ENCODE results near the gene ABCC4. TPM values are rescaled to one million over a fixed set of nuclear protein-coding genes. Genes with fewer than 3 reads are reported as not detected.

ABCC4 gene
- total and polyA plus RNA-seq, 2 donors (not counting 1 experiment from before 2014, with no cell fraction given): 1.8 to 7.1 TPM

DNA sequence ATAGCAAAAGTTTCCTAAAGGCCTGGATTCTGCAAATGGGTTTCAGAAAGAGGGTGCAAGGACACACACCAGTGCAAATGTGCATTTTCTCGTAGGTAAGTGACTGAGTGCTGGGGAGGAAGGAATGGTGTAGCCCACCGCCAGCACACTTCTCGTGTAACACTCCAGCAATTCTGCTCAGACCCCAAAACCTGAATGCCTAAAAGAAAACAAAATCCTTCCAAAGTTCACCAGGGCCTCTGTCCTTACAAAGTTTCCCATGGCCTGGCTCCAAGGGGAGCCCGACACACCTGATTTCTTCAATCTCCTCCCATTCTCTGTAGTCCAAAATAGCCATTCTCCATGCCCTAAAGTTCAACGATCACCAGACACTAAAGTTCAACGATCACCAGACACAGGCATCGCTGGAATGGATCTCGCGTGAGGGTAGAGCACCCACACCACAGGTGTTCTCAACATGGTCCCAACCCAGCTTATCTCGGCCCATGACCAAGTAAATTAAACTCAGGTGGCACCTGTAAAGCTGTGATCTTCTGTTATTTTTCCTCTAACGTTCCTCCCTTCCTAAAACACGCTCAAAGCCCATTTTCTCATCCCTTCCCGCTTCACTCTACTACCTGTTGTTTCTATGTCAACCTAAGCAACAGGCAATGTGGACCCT, 46.0 kb downstream of the ABCC4 start:
- H3K4me3 ChIP-seq (ENCODE audit: control extremely low read depth in 1 of 5, extremely low read depth in 1 of 5, insufficient read depth in 1 of 5, low read depth in 2 of 5, low read length in 4 of 5): no peak overlapping the region
- H3K4me1 ChIP-seq (ENCODE audit: control insufficient read depth in 2 of 2, insufficient read depth in 2 of 2, low read length in 2 of 2): peaks cover 0 to 5% of the 10 kb centered on the region in 2 donors
- TF ChIP-seq, protein P1, sequence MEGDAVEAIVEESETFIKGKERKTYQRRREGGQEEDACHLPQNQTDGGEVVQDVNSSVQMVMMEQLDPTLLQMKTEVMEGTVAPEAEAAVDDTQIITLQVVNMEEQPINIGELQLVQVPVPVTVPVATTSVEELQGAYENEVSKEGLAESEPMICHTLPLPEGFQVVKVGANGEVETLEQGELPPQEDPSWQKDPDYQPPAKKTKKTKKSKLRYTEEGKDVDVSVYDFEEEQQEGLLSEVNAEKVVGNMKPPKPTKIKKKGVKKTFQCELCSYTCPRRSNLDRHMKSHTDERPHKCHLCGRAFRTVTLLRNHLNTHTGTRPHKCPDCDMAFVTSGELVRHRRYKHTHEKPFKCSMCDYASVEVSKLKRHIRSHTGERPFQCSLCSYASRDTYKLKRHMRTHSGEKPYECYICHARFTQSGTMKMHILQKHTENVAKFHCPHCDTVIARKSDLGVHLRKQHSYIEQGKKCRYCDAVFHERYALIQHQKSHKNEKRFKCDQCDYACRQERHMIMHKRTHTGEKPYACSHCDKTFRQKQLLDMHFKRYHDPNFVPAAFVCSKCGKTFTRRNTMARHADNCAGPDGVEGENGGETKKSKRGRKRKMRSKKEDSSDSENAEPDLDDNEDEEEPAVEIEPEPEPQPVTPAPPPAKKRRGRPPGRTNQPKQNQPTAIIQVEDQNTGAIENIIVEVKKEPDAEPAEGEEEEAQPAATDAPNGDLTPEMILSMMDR (IDR thresholded peaks at IDR 0.05): no peak
- TF ChIP-seq EZH2 (IDR thresholded peaks at IDR 0.05; ENCODE audit: borderline replicate concordance, insufficient read depth, low read depth, low read length, poor library complexity, severe bottlenecking): no peak
- no peaks in the 10 kb centered on the region for H3K27me3 ChIP-seq (replicated peaks in 1 of 4; ENCODE audit: control extremely low read depth in 1 of 4, control insufficient read depth in 3 of 4, insufficient read depth in 4 of 4, low read length in 3 of 4)
- no peak for DNase-seq
- WGBS (ENCODE audit: insufficient coverage): 98% methylated on average over 13 of the region's 13 CpGs
- ChIA-PET POLR2A (no interaction called here), CTCF (no interaction called here)
- no peak overlapping the region for H3K4me3 Mint-ChIP-seq
- H2AFZ ChIP-seq (ENCODE audit: insufficient read depth, low read depth, low read length, poor library complexity, severe bottlenecking): no peak overlapping the region
- H3K79me2 ChIP-seq (ENCODE audit: control insufficient read depth, insufficient read depth, low read length): no peaks in the 10 kb centered on the region
- no peaks in the 10 kb centered on the region for H3K9me3 Mint-ChIP-seq (ENCODE audit: insufficient read depth)
- no peak for ATAC-seq (ENCODE audit: low read depth)
- no peaks in the 10 kb centered on the region for H3K27me3 Mint-ChIP-seq
- H3K27ac ChIP-seq (ENCODE audit: low read length in 2 of 2): no peak overlapping the region
- intact Hi-C loops (cut with micrococcal nuclease): no loop called here
- peaks cover 17% of the 10 kb centered on the region for H3K4me1 Mint-ChIP-seq
- no peak overlapping the region for H3K27ac Mint-ChIP-seq
- H3K9me3 ChIP-seq (ENCODE audit: control extremely low read depth in 1 of 3, control insufficient read depth in 2 of 3, insufficient read depth in 1 of 3, low read length in 2 of 3): no peaks in the 10 kb centered on the region
- H4K20me1 ChIP-seq (ENCODE audit: control insufficient read depth, insufficient read depth, low read length, poor library complexity, severe bottlenecking): no peaks in the 10 kb centered on the region
- no peak overlapping the region for H3K9ac ChIP-seq (ENCODE audit: low read length)
- no peaks in the 10 kb centered on the region for H3K36me3 ChIP-seq (replicated peaks in 1 of 2; ENCODE audit: control extremely low read depth in 1 of 2, control insufficient read depth in 1 of 2, extremely low read depth in 1 of 2, insufficient read depth in 2 of 2, low read length in 1 of 2)
- H3K4me2 ChIP-seq (replicated peaks; ENCODE audit: low read depth, low read length, poor library complexity, severe bottlenecking): no peak overlapping the region

DNA sequence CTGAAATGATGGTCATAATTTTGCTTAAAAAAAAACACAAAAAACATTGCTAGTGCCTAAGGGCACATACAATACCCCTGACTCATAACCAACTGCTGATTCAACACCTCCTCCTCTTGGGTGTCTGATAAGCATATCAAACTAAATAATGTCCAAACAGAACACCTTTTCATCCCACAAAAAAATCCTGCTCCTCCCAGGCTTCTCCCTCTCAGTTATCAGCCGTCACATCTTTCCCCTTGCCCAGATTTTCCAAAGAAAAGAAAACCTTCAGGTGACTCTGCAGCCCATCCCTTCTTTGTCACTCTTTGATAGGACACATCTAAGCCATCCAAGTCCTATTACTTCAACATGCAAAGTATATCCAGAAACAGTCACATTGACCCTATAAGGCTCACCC, 46.9 kb downstream of the ABCC4 start:
- Histone ChIP-seq H3K36me3 (replicated peaks in 1 of 2; ENCODE audit: control extremely low read depth in 1 of 2, control insufficient read depth in 1 of 2, extremely low read depth in 1 of 2, insufficient read depth in 2 of 2, low read length in 1 of 2) (no peaks in the 10 kb centered on the region), H3K27me3 (replicated peaks in 1 of 4; ENCODE audit: control extremely low read depth in 1 of 4, control insufficient read depth in 3 of 4, insufficient read depth in 4 of 4, low read length in 3 of 4) (no peaks in the 10 kb centered on the region), H3K79me2 (ENCODE audit: control insufficient read depth, insufficient read depth, low read length) (no peaks in the 10 kb centered on the region), H3K4me2 (replicated peaks; ENCODE audit: low read depth, low read length, poor library complexity, severe bottlenecking) (no peak overlapping the region), H3K9ac (ENCODE audit: low read length) (no peak overlapping the region), H3K4me3 (ENCODE audit: control extremely low read depth in 1 of 5, extremely low read depth in 1 of 5, insufficient read depth in 1 of 5, low read depth in 2 of 5, low read length in 4 of 5) (no peak overlapping the region), H3K9me3 (ENCODE audit: control extremely low read depth in 1 of 3, control insufficient read depth in 2 of 3, insufficient read depth in 1 of 3, low read length in 2 of 3) (no peaks in the 10 kb centered on the region), H3K4me1 (ENCODE audit: control insufficient read depth in 2 of 2, insufficient read depth in 2 of 2, low read length in 2 of 2) (no peaks in the 10 kb centered on the region), H4K20me1 (ENCODE audit: control insufficient read depth, insufficient read depth, low read length, poor library complexity, severe bottlenecking) (no peaks in the 10 kb centered on the region), H3K27ac (ENCODE audit: low read length in 2 of 2) (no peak overlapping the region), H2AFZ (ENCODE audit: insufficient read depth, low read depth, low read length, poor library complexity, severe bottlenecking) (no peak overlapping the region)
- WGBS (ENCODE audit: insufficient coverage): 100% methylated on average over 1 of the region's 1 CpG
- DNase-seq (no peak), ATAC-seq (ENCODE audit: low read depth) (no peak)
- ChIA-PET POLR2A (interaction anchor here (0.6 kb wide), 1 partner anchor 36 kb away, joined by 5 read pairs; no protein-coding TSS in a partner anchor), CTCF (no interaction called here)
- TF ChIP-seq EZH2 (IDR thresholded peaks at IDR 0.05; ENCODE audit: borderline replicate concordance, insufficient read depth, low read depth, low read length, poor library complexity, severe bottlenecking): no peak
- TF ChIP-seq, protein P1 (IDR thresholded peaks at IDR 0.05): no peak
- intact Hi-C loops (cut with micrococcal nuclease): no loop called here
- H3K9me3 Mint-ChIP-seq (ENCODE audit: insufficient read depth): no peaks in the 10 kb centered on the region
- H3K27me3 Mint-ChIP-seq: no peaks in the 10 kb centered on the region
- no peak overlapping the region for H3K27ac Mint-ChIP-seq
- H3K4me3 Mint-ChIP-seq: no peak overlapping the region
- peaks cover 14% of the 10 kb centered on the region for H3K4me1 Mint-ChIP-seq
